AG09319 (cell line): ENCODE data around the gene LRFN3.
"Not testable (repeated sequence)": the region's sequence is repeated elsewhere in the genome, so short reads cannot be mapped to it uniquely, and the experiment has no call there.

Source experiments
- DNase-seq: peaks from one replicate; pipeline ENCODE4 v3.0.0-alpha.2; 2010; ENCODE audit warnings: low read depth; ENCODE audit errors: extremely low read depth
- TF ChIP-seq, protein P1 (sequence below): IDR thresholded peaks from 2 replicates; pipeline ENCODE4 v1.5.1; 2011; ENCODE audit warnings: low read depth, mild to moderate bottlenecking, inconsistent platforms, low read length, moderate library complexity

The LRFN3 gene

DNA sequence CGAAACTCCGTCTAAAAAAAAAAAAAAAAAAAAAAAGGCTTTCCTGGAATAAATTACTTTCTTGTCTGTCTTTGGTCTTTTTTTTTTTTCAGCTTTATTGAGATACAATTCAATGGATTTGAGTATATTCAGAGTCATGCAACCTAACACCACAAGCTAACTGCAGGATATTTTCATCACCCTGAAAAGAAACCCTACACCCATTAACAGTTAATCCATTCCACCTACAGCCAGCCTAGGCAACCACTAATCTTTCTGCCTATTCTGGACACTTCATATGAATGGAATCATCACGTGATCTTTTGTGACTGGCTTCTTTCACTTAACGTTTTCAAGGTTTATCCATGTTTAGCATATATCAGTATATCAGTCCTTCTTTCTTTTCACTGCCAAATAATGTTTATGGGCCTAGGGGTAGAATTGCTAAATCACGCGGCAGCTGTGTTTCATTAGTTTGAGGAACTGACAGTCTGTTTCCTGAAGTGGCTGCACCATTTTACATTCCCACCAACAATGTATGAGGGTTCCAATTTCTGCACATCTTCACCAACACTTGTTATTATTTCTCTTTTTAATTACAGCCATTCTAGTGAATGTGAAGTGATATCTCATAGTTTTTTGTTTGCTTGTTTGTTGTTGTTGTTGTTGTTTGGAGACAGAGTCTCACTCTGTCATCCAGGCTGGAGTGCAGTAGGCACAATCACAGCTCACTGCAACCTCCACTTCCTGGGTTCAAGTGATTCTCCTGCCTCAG lies 19.9 kb downstream of the LRFN3 start:
- TF ChIP-seq, protein P1, sequence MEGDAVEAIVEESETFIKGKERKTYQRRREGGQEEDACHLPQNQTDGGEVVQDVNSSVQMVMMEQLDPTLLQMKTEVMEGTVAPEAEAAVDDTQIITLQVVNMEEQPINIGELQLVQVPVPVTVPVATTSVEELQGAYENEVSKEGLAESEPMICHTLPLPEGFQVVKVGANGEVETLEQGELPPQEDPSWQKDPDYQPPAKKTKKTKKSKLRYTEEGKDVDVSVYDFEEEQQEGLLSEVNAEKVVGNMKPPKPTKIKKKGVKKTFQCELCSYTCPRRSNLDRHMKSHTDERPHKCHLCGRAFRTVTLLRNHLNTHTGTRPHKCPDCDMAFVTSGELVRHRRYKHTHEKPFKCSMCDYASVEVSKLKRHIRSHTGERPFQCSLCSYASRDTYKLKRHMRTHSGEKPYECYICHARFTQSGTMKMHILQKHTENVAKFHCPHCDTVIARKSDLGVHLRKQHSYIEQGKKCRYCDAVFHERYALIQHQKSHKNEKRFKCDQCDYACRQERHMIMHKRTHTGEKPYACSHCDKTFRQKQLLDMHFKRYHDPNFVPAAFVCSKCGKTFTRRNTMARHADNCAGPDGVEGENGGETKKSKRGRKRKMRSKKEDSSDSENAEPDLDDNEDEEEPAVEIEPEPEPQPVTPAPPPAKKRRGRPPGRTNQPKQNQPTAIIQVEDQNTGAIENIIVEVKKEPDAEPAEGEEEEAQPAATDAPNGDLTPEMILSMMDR, result no peak
- DNase-seq, result no peak

DNA sequence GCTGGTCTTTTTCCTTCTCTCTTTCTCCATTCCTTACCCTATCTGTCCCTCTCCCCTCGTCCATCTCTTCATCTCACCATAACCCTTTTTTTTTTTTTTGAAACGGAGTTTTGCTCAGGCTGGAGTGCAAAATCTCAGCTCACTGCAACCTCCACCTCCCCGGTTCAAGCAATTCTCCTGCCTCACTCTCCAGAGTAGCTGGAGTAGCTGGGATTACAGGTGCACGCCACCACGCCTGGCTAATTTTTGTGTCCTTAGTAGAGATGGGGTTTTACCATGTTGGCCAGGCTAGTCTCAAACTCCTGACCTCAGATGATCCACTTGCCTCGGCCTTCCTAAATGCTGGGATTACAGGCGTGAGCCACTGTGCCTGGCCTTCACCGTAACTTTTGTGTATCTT lies 21.2 kb downstream of the LRFN3 start:
- DNase-seq, result not testable (repeated sequence)

DNA sequence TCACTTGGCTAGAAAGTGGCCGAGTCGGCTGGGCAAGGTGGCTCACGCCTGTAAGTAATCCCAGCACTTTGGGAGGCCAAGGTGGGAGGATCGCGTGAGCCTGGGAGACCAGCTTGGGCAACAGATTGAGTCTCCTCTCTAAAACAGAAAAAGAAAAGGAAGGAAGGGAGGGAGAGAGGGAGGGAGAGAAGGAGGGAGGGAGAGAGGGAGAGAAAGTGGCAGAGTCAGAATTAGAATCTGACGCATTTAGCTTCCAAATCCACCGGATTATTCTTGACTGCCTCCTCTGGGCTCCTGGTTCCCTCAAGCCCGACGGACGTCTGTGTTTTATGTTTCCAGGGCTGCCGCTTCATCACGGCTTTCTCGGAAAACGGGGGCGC lies 22.5 kb downstream of the LRFN3 start:
- no peak for DNase-seq

DNA sequence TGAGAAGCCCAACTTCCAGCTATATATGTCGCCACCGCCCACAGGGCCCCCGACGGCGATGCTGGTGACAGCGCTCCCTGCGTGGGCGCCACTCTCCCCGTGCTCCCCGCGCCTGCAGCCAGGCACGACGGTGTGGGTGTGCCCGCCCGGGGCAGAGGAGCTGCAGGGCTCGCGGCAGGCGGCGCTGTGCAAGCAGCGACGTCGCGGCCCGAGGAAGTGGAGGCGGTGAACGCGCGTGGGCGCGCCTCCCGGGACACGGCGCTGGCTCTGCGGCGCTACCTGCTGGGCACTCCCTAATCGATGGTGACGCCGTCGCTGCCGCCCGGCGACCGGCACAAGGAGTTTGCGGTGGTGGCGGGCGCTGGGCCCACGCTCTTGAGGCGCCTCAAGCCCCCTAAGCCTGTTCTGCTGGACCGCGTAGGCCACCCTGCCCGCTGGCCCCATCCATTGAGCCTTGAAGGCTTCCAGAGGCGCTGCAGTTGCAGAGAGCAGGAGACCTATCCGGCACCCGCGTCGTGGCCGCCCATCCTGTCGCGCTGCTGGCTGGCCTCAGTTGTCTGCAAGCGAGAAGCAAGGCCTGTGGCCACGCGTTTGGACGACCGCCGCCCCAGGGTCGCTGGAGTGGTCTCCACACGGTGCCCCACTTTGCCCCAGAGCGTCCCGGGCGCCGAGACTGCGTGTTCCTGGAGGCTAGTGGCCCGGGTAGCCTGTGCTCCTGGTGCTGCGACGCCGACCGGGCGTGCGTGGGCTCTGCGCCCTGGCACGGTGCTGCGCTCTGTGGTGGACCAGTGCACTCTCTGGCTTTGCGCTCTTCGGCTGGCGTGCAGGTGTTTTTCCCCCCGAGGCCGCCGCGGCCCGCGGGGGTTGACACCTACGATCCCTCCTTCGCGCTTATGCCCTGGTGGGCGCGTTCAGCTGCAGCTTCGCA lies 23.1 kb downstream of the LRFN3 start:
- DNase-seq, result no peak
- TF ChIP-seq, protein P1, result peak; percentile 11

More for the DNA sequence above, 22.5 kb downstream of the LRFN3 start:
- TF ChIP-seq, protein P1, result no peak

DNA sequence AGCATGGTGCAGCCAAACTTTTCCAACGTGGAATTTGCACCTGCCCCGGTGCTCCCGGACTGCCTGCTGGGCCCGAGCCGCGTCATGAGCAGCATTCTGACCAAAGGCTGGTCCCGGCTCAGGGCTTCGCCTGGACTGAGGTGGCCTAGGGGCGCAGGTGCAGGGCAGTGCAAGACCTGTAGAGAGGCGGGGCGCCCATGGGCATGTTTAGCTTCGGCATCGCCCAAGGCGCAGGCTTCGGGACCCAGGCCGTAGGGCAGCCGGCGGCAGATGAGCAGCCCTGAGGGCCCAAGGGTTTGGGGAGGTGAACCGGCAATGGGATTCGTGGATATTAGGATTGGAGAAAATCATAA lies 23.8 kb downstream of the LRFN3 start:
- no peak for DNase-seq

DNA sequence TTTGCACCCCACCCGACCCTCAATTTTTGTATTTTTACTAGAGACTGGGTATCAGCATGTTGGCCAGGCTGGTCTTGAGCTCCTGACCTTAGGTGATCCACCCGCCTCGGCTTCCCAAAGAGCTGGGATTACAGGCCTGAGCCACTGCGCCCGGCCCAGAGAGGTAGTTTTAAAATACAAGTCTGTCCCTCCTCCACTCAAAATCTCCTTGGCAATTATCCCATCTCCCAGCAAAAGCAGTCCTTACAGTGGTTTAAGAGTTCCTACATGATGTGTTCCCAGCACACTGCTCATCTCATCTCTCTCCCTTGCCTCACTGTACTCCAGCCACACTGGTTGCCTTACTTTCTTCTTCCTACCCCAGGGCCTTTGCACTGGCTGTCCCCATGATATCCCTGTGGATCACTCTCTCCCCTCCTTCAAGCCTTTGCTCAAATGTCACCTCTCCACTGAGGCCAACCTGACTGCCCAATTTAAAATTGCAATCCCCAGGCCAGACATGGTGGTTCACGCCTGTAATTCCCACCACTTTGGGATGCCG lies 24.3 kb downstream of the LRFN3 start:
- DNase-seq, result no peak
- TF ChIP-seq, protein P1, result no peak

More for the DNA sequence above, 23.8 kb downstream of the LRFN3 start:
- TF ChIP-seq, protein P1, result no peak

DNA sequence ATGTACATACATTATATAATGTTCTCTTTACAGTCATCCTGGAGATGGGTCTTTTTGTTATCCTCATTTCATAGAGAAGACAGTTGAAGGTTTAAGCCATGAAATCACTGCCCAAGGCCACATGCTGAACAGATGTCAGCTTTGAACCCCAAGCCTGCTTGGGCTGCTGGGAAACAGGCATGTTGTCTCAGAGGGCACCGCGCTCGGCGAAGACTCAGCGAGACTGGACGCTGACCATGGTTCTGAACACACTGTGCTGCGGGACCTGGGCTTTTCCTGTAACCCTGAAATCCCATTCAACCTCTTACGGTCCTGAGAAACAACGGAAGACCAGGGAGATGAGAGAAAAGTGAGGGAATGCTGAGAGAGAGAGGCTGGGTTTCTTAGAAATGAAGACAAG lies 27.3 kb downstream of the LRFN3 start:
- no peak for DNase-seq
- TF ChIP-seq, protein P1, result no peak
